NCI-H187 treated with DMSO at 0.1 percent for 48 hours (cell line): ENCODE results near the gene TM4SF18.

Experiments used
- DNase-seq: peaks from one replicate; lab custom pipeline; 2025; lab: John Stamatoyannopoulos, UW

Gene TM4SF18

GRCh38 chr3:149330609-149331331, 2.7 kb downstream of the TM4SF18 start:
- no peak for DNase-seq

GRCh38 chr3:149327156-149327555, 6.3 kb downstream of the TM4SF18 start:
- no peak for DNase-seq

GRCh38 chr3:149325581-149325980, 7.9 kb downstream of the TM4SF18 start:
- DNase-seq: no peak

GRCh38 chr3:149324332-149324731, 9.1 kb downstream of the TM4SF18 start:
- no peak for DNase-seq

- DNase-seq: no peak
These were observed 11.8 kb downstream of the TM4SF18 start for GRCh38 chr3:149321640-149322039.

GRCh38 chr3:149321136-149321535, 12.3 kb downstream of the TM4SF18 start:
- no peak for DNase-seq

- no peak for DNase-seq
These were observed 13.7 kb downstream of the TM4SF18 start for GRCh38 chr3:149319750-149320149.

- DNase-seq: no peak
These were observed 16.4 kb downstream of the TM4SF18 start for GRCh38 chr3:149317072-149317471.

- DNase-seq: no peak
These were observed 17.0 kb downstream of the TM4SF18 start for GRCh38 chr3:149316437-149316836.

GRCh38 chr3:149315694-149316093, 17.7 kb downstream of the TM4SF18 start:
- no peak for DNase-seq

GRCh38 chr3:149314807-149315578, 18.4 kb downstream of the TM4SF18 start:
- no peak for DNase-seq

- no peak for DNase-seq
These were observed 19.9 kb downstream of the TM4SF18 start for GRCh38 chr3:149313542-149313941.

- no peak for DNase-seq
These were observed 22.5 kb downstream of the TM4SF18 start for GRCh38 chr3:149310796-149311534.

- no peak for DNase-seq
These were observed 26.0 kb downstream of the TM4SF18 start for GRCh38 chr3:149307435-149307783.

GRCh38 chr3:149306751-149307434, 26.5 kb downstream of the TM4SF18 start:
- DNase-seq: no peak

GRCh38 chr3:149305376-149305775, 28.1 kb downstream of the TM4SF18 start:
- no peak for DNase-seq

- DNase-seq: no peak
These were observed 33.3 kb downstream of the TM4SF18 start for GRCh38 chr3:149299938-149300801.

- DNase-seq: no peak
These were observed 36.5 kb downstream of the TM4SF18 start for GRCh38 chr3:149296972-149297371.

GRCh38 chr3:149292666-149293065, 40.8 kb downstream of the TM4SF18 start:
- no peak for DNase-seq

GRCh38 chr3:149291178-149291577, 42.3 kb downstream of the TM4SF18 start:
- DNase-seq: no peak

GRCh38 chr3:149288655-149289054, 44.8 kb downstream of the TM4SF18 start:
- DNase-seq: no peak
